ENCODE results near the gene ZFP36L1. TPM values are rescaled to one million over a fixed set of nuclear protein-coding genes. Genes with fewer than 3 reads are reported as not detected.
A peak's percentile ranks its signal among the peaks of the same experiment; 100 is the strongest.

ZFP36L1 gene
- total RNA-seq: 49.2 TPM
- long read RNA-seq, partial matches to known transcripts: 0 of 7 reads
- long read RNA-seq, other reads (novel, unspliced or antisense): 6 of 7 reads

- intact Hi-C loops (cut with micrococcal nuclease): no loop called here
- peak; percentile 95 for DNase-seq
- ATAC-seq: peak; percentile 65
Measured at GRCh38 chr14:68792979-68793733, at the start of gene ZFP36L1. ZFP36L1 (minus strand) TSS chr14:68793067; CDS start chr14:68792938, 129 bp downstream.

- ATAC-seq (no peak), DNase-seq (no peak)
- intact Hi-C loops (cut with micrococcal nuclease): no loop called here
Measured at GRCh38 chr14:68842298-68842697, 49.4 kb upstream of the ZFP36L1 start.

GRCh38 chr14:68841016-68841809, 48.3 kb upstream of the ZFP36L1 start:
- no peak for DNase-seq
- intact Hi-C loops (cut with micrococcal nuclease): no loop called here
- no peak for ATAC-seq

- no peak for ATAC-seq
- intact Hi-C loops (cut with micrococcal nuclease): no loop called here
- no peak for DNase-seq
Measured at GRCh38 chr14:68840454-68840853, 47.6 kb upstream of the ZFP36L1 start.

GRCh38 chr14:68836082-68836481, 43.2 kb upstream of the ZFP36L1 start:
- DNase-seq (no peak), ATAC-seq (no peak)
- intact Hi-C loops (cut with micrococcal nuclease): no loop called here

- intact Hi-C loops (cut with micrococcal nuclease): no loop called here
- no peak for ATAC-seq
- DNase-seq: no peak
Measured at GRCh38 chr14:68834816-68835215, 41.9 kb upstream of the ZFP36L1 start.

GRCh38 chr14:68828698-68829097, 35.8 kb upstream of the ZFP36L1 start:
- no peak for DNase-seq
- intact Hi-C loops (cut with micrococcal nuclease): no loop called here
- no peak for ATAC-seq

- no peak for ATAC-seq
- intact Hi-C loops (cut with micrococcal nuclease): no loop called here
- no peak for DNase-seq
Measured at GRCh38 chr14:68825729-68826128, 32.9 kb upstream of the ZFP36L1 start.

GRCh38 chr14:68824517-68825347, 31.9 kb upstream of the ZFP36L1 start:
- DNase-seq: peak; percentile 93
- peak; percentile 96 for ATAC-seq
- intact Hi-C loops (cut with micrococcal nuclease): no loop called here

- intact Hi-C loops (cut with micrococcal nuclease): no loop called here
- ATAC-seq (no peak), DNase-seq (no peak)
Measured at GRCh38 chr14:68824207-68824516, 31.3 kb upstream of the ZFP36L1 start.

- DNase-seq (no peak), ATAC-seq (no peak)
- intact Hi-C loops (cut with micrococcal nuclease): no loop called here
Measured at GRCh38 chr14:68823434-68824206, 30.8 kb upstream of the ZFP36L1 start.

- ATAC-seq (no peak), DNase-seq (no peak)
- intact Hi-C loops (cut with micrococcal nuclease): no loop called here
Measured at GRCh38 chr14:68822926-68823325, 30.1 kb upstream of the ZFP36L1 start.

- no peak for ATAC-seq
- DNase-seq: no peak
- intact Hi-C loops (cut with micrococcal nuclease): no loop called here
Measured at GRCh38 chr14:68822132-68822651, 29.3 kb upstream of the ZFP36L1 start.

- ATAC-seq (no peak), DNase-seq (no peak)
- intact Hi-C loops (cut with micrococcal nuclease): no loop called here
Measured at GRCh38 chr14:68820999-68821683, 28.3 kb upstream of the ZFP36L1 start.

GRCh38 chr14:68820536-68820935, 27.7 kb upstream of the ZFP36L1 start:
- ATAC-seq (no peak), DNase-seq (no peak)
- intact Hi-C loops (cut with micrococcal nuclease): no loop called here

- DNase-seq: no peak
- intact Hi-C loops (cut with micrococcal nuclease): no loop called here
- ATAC-seq: no peak
Measured at GRCh38 chr14:68820119-68820518, 27.3 kb upstream of the ZFP36L1 start.

GRCh38 chr14:68819260-68819691, 26.4 kb upstream of the ZFP36L1 start:
- intact Hi-C loops (cut with micrococcal nuclease): loop anchor here (10.0 kb wide), 1 partner anchor 884 kb away; no protein-coding TSS in a partner anchor
- ATAC-seq: no peak
- peak; percentile 53 for DNase-seq
